Measurements from ENCODE around the gene JAZF1. TPM values are rescaled to one million over a fixed set of nuclear protein-coding genes. Genes with fewer than 3 reads are reported as not detected.
"Not testable (repeated sequence)": the region's sequence is repeated elsewhere in the genome, so short reads cannot be mapped to it uniquely, and the experiment has no call there.

JAZF1 gene
- total and polyA plus RNA-seq, 4 donors = 13.5 to 38.8 (median 21.3) TPM

DNA sequence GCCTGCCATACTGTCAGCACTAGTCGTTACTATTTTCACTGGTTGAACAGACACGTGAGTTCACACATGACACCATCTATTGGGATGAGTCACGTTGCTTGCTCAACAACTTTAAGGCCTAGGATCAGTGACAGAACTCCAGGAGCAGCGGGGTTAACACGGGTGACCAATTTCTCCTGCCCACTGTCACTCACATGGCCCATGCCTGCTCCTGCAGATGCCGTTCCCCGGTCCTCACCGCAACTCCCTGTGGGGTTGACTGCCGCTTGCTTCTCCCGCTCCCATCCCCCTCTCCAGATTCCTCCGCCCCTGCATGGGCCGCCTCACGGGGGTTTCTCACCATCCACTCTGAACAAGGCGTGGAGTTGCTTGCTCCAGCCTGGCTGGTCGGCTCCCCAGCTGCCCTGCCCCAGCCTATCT is 312.5 kb downstream of the JAZF1 start:
- no peaks in the 10 kb centered on the region for H3K4me1 ChIP-seq (ENCODE audit: control insufficient read depth in 1 of 2, insufficient read depth in 2 of 2, low read length in 2 of 2)
- no peaks in the 10 kb centered on the region for H3K36me3 ChIP-seq (ENCODE audit: control insufficient read depth in 1 of 2, insufficient read depth in 2 of 2, low read length in 1 of 2)
- no peaks in the 10 kb centered on the region for H3K27me3 ChIP-seq (ENCODE audit: control insufficient read depth in 1 of 2, insufficient read depth in 2 of 2, low read length in 1 of 2)
- 94% methylated on average over 15 of the region's 15 CpGs for WGBS, 2 donors
- ATAC-seq (ENCODE audit: low FRiP score) (no peak), DNase-seq (no peak)
- no peaks in the 10 kb centered on the region for H3K9me3 ChIP-seq (ENCODE audit: control insufficient read depth, low read length)
- intact Hi-C loops (cut with DNase I) = no loop called here
- H3K27ac ChIP-seq (ENCODE audit: low read depth in 1 of 2, low read length in 2 of 2) = no peak overlapping the region
- no peak overlapping the region for H3K4me3 ChIP-seq (ENCODE audit: low read length in 2 of 2)

- no peak for ATAC-seq (ENCODE audit: low FRiP score)
- H3K4me1 ChIP-seq (ENCODE audit: control insufficient read depth in 1 of 2, insufficient read depth in 2 of 2, low read length in 2 of 2) = no peaks in the 10 kb centered on the region
- no peak overlapping the region for H3K4me3 ChIP-seq (ENCODE audit: low read length in 2 of 2)
- H3K27me3 ChIP-seq (ENCODE audit: control insufficient read depth in 1 of 2, insufficient read depth in 2 of 2, low read length in 1 of 2) = no peaks in the 10 kb centered on the region
- no peaks in the 10 kb centered on the region for H3K9me3 ChIP-seq (ENCODE audit: control insufficient read depth, low read length)
- H3K27ac ChIP-seq (ENCODE audit: low read depth in 1 of 2, low read length in 2 of 2) = no peak overlapping the region
- no peak for DNase-seq
- WGBS, 2 donors = 90% methylated on average over 17 of the region's 17 CpGs
- intact Hi-C loops (cut with DNase I) = no loop called here
- H3K36me3 ChIP-seq (ENCODE audit: control insufficient read depth in 1 of 2, insufficient read depth in 2 of 2, low read length in 1 of 2) = no peaks in the 10 kb centered on the region
Measured at GRCh38 chr7:27866828-27867672, 313.5 kb downstream of the JAZF1 start.

DNA sequence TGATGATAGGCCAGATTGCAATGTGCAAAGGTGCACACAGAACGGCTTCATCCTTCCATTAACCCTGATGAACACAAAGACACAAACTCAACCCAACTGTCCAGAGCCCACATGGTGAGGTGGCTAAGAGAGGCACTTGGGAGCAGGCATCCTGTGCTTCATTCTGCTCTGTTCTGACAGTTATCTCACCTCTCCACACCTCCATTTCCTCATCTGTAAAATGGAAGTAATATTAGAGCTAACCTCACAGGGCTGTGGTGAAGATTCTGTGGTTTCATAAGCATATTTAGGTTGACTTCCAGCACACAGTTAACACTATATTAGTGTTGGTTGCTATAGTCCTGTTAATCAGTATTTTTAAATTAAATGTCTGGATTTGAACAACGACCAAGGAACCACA is 314.3 kb downstream of the JAZF1 start:
- H3K4me3 ChIP-seq (ENCODE audit: low read length in 2 of 2) = no peak overlapping the region
- WGBS, 2 donors = 50 to 64% methylated on average over 2 of the region's 2 CpGs
- intact Hi-C loops (cut with DNase I) = no loop called here
- no peaks in the 10 kb centered on the region for H3K27me3 ChIP-seq (ENCODE audit: control insufficient read depth in 1 of 2, insufficient read depth in 2 of 2, low read length in 1 of 2)
- H3K36me3 ChIP-seq (ENCODE audit: control insufficient read depth in 1 of 2, insufficient read depth in 2 of 2, low read length in 1 of 2) = no peaks in the 10 kb centered on the region
- DNase-seq (no peak), ATAC-seq (ENCODE audit: low FRiP score) (no peak)
- H3K27ac ChIP-seq (ENCODE audit: low read depth in 1 of 2, low read length in 2 of 2) = no peak overlapping the region
- no peaks in the 10 kb centered on the region for H3K4me1 ChIP-seq (ENCODE audit: control insufficient read depth in 1 of 2, insufficient read depth in 2 of 2, low read length in 2 of 2)
- H3K9me3 ChIP-seq (ENCODE audit: control insufficient read depth, low read length) = no peaks in the 10 kb centered on the region

DNA sequence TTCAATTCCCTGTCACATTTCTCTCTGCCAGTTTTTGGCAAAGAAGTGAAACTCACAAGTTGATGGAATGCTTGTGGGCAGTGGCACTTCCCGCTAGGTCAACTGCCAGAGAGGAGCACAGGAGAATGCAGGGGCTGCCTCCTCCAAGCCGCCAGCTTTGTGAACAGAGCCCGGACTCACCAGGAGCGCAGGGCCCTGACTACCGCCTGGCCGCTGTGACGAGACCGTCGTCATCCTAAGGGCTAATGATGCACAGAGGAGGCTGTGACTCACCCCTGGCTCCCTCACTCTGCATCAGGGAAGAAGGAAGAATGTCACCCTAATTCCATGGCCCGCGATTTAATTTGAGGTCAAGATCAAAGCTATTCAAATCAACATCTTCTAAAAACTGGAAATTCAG is 316.7 kb downstream of the JAZF1 start:
- Histone ChIP-seq H3K27ac (ENCODE audit: low read depth in 1 of 2, low read length in 2 of 2) (no peak overlapping the region), H3K27me3 (ENCODE audit: control insufficient read depth in 1 of 2, insufficient read depth in 2 of 2, low read length in 1 of 2) (no peaks in the 10 kb centered on the region), H3K9me3 (ENCODE audit: control insufficient read depth, low read length) (no peaks in the 10 kb centered on the region), H3K4me3 (ENCODE audit: low read length in 2 of 2) (no peak overlapping the region), H3K4me1 (ENCODE audit: control insufficient read depth in 1 of 2, insufficient read depth in 2 of 2, low read length in 2 of 2) (no peaks in the 10 kb centered on the region), H3K36me3 (ENCODE audit: control insufficient read depth in 1 of 2, insufficient read depth in 2 of 2, low read length in 1 of 2) (no peaks in the 10 kb centered on the region)
- WGBS, 2 donors = 52 to 88% methylated on average over 11 of the region's 11 CpGs
- peak in 1 of 2 donors; percentile 64 for DNase-seq
- ATAC-seq (ENCODE audit: low FRiP score) = no peak
- intact Hi-C loops (cut with DNase I) = no loop called here

DNA sequence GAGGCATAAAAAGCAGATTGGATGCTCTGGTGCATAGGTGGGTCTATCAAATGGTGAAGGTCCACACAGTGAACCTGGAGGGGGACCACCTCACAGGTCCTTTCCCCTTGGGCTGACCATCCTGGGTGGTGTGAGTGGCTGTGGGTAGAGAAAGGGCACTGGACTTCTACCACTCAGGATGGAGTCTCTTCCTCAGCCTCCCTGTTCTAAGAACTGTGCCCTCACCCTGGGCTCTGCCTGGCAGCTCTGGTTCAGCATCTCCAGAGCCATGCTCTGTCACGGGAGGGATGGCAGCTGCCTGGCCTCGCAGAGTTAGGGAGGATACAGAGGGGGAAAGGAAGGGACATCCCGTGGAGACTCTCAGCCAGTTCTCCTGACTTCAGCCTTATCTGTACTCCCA is 318.8 kb downstream of the JAZF1 start:
- Histone ChIP-seq H3K4me1 (ENCODE audit: control insufficient read depth in 1 of 2, insufficient read depth in 2 of 2, low read length in 2 of 2) (no peaks in the 10 kb centered on the region), H3K36me3 (ENCODE audit: control insufficient read depth in 1 of 2, insufficient read depth in 2 of 2, low read length in 1 of 2) (no peaks in the 10 kb centered on the region), H3K27me3 (ENCODE audit: control insufficient read depth in 1 of 2, insufficient read depth in 2 of 2, low read length in 1 of 2) (no peaks in the 10 kb centered on the region), H3K27ac (ENCODE audit: low read depth in 1 of 2, low read length in 2 of 2) (no peak overlapping the region), H3K4me3 (ENCODE audit: low read length in 2 of 2) (no peak overlapping the region), H3K9me3 (ENCODE audit: control insufficient read depth, low read length) (peaks cover 2% of the 10 kb centered on the region)
- intact Hi-C loops (cut with DNase I) = no loop called here
- 92 to 94% methylated on average over 3 of the region's 3 CpGs for WGBS, 2 donors
- DNase-seq = no peak
- peak; percentile 65 for ATAC-seq (ENCODE audit: low FRiP score)

- DNase-seq = no peak
- H3K27me3 ChIP-seq (ENCODE audit: control insufficient read depth in 1 of 2, insufficient read depth in 2 of 2, low read length in 1 of 2) = no peaks in the 10 kb centered on the region
- ATAC-seq (ENCODE audit: low FRiP score) = no peak
- H3K4me3 ChIP-seq (ENCODE audit: low read length in 2 of 2) = no peak overlapping the region
- peaks cover 2% of the 10 kb centered on the region for H3K9me3 ChIP-seq (ENCODE audit: control insufficient read depth, low read length)
- no peaks in the 10 kb centered on the region for H3K36me3 ChIP-seq (ENCODE audit: control insufficient read depth in 1 of 2, insufficient read depth in 2 of 2, low read length in 1 of 2)
- no peaks in the 10 kb centered on the region for H3K4me1 ChIP-seq (ENCODE audit: control insufficient read depth in 1 of 2, insufficient read depth in 2 of 2, low read length in 2 of 2)
- no peak overlapping the region for H3K27ac ChIP-seq (ENCODE audit: low read depth in 1 of 2, low read length in 2 of 2)
- intact Hi-C loops (cut with DNase I) = no loop called here
- 94 to 95% methylated on average over 6 of the region's 6 CpGs for WGBS, 2 donors
Measured at GRCh38 chr7:27860800-27861199, 319.8 kb downstream of the JAZF1 start.

DNA sequence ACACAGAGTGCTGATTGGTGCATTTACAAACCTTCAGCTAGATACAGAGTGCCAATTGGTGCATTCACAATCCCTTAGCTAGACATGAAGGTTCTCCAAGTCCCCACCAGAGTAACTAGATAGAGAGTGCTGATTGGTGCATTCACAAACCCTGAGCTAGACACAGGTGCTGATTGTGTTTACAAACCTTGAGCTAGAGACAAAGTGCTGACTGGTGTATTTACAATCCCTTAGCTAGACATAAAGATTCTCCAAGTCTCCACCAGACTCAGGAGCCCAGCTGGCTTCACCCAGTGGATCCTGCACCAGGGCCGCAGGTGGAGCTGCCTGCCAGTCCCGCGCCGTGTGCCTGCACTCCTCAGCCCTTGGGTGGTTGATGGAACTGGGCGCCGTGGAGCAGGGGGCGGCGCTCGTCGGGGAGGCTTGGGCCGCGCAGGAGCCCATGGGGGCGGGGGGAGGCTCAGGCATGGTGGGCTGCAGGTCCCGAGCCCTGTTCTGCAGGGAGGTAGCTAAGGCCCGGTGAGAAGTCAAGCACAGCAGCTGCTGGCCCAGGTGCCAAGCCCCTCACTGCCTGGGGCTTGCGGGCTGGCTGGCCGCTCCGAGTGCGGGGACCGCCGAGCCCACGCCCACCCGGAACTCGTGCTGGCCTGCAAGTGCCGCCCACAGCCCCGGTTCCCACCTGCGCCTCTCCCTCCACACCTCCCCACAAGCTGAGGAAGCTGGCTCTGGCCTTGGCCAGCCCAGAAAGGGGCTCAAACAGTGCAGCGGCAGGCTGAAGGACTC is 323.7 kb downstream of the JAZF1 start:
- H3K4me3 ChIP-seq (ENCODE audit: low read length in 2 of 2); H3K36me3 ChIP-seq (ENCODE audit: control insufficient read depth in 1 of 2, insufficient read depth in 2 of 2, low read length in 1 of 2); H3K27ac ChIP-seq (ENCODE audit: low read depth in 1 of 2, low read length in 2 of 2); ATAC-seq (ENCODE audit: low FRiP score); H3K4me1 ChIP-seq (ENCODE audit: control insufficient read depth in 1 of 2, insufficient read depth in 2 of 2, low read length in 2 of 2); intact Hi-C loops (cut with DNase I); DNase-seq; H3K9me3 ChIP-seq (ENCODE audit: control insufficient read depth, low read length); H3K27me3 ChIP-seq (ENCODE audit: control insufficient read depth in 1 of 2, insufficient read depth in 2 of 2, low read length in 1 of 2): not testable (repeated sequence)
- WGBS, 2 donors = 97 to 98% methylated on average over 28 of the region's 28 CpGs

- no peaks in the 10 kb centered on the region for H3K36me3 ChIP-seq (ENCODE audit: control insufficient read depth in 1 of 2, insufficient read depth in 2 of 2, low read length in 1 of 2)
- H3K9me3 ChIP-seq (ENCODE audit: control insufficient read depth, low read length) = no peaks in the 10 kb centered on the region
- DNase-seq (no peak), ATAC-seq (ENCODE audit: low FRiP score) (no peak)
- WGBS, 2 donors = 92 to 93% methylated on average over 5 of the region's 5 CpGs
- no peaks in the 10 kb centered on the region for H3K27me3 ChIP-seq (ENCODE audit: control insufficient read depth in 1 of 2, insufficient read depth in 2 of 2, low read length in 1 of 2)
- no peak overlapping the region for H3K27ac ChIP-seq (ENCODE audit: low read depth in 1 of 2, low read length in 2 of 2)
- intact Hi-C loops (cut with DNase I) = no loop called here
- H3K4me3 ChIP-seq (ENCODE audit: low read length in 2 of 2) = no peak overlapping the region
- no peaks in the 10 kb centered on the region for H3K4me1 ChIP-seq (ENCODE audit: control insufficient read depth in 1 of 2, insufficient read depth in 2 of 2, low read length in 2 of 2)
Measured at GRCh38 chr7:27850531-27850930, 330.1 kb downstream of the JAZF1 start.

DNA sequence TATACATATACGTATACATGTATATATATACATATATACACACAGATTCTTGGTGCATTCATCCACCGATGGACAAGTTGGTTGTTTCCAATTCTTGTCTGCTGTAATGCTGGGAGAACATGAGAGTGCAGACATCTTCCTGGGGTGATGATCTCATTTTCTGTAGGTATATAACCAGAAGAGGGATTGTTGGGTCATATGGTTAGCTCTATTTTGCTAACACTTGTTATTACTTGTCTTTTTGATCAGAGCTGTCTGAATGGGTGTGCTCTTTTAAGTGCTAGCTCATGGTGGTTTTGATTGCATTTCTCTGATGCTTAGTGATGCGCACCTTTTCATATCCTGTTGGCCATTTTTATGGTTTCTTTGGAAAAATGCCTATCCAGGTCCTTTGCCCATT is 334.2 kb downstream of the JAZF1 start:
- H3K27me3 ChIP-seq (ENCODE audit: control insufficient read depth in 1 of 2, insufficient read depth in 2 of 2, low read length in 1 of 2) = no peaks in the 10 kb centered on the region
- no peak for DNase-seq
- intact Hi-C loops (cut with DNase I) = no loop called here
- no peaks in the 10 kb centered on the region for H3K4me1 ChIP-seq (ENCODE audit: control insufficient read depth in 1 of 2, insufficient read depth in 2 of 2, low read length in 2 of 2)
- no peak overlapping the region for H3K27ac ChIP-seq (ENCODE audit: low read depth in 1 of 2, low read length in 2 of 2)
- WGBS, 2 donors = 97 to 98% methylated on average over 3 of the region's 3 CpGs
- no peak overlapping the region for H3K4me3 ChIP-seq (ENCODE audit: low read length in 2 of 2)
- no peak for ATAC-seq (ENCODE audit: low FRiP score)
- no peaks in the 10 kb centered on the region for H3K9me3 ChIP-seq (ENCODE audit: control insufficient read depth, low read length)
- no peaks in the 10 kb centered on the region for H3K36me3 ChIP-seq (ENCODE audit: control insufficient read depth in 1 of 2, insufficient read depth in 2 of 2, low read length in 1 of 2)

All from aorta (tissue), 5 donors.